BJ (cell line): ENCODE measurements around the gene CHPF2. TPM values are rescaled to one million over a fixed set of nuclear protein-coding genes. Genes with fewer than 3 reads are reported as not detected.
A peak's percentile ranks its signal among the peaks of the same experiment; 100 is the strongest.

Experiments
- CTCF ChIA-PET: fragments of 350-600 bp; formaldehyde crosslinking; extraction: SDS; loops from one replicate; lab custom pipeline; 2021; ENCODE audit warnings: antibody characterized with exemption, inconsistent platforms; lab: Yijun Ruan, JAX
- POLR2A ChIA-PET: fragments of 300-600 bp; sonication (Branson Sonifier 250); formaldehyde crosslinking; extraction: SDS; loops from one replicate; lab custom pipeline; 2021; ENCODE audit warnings: antibody characterized with exemption; lab: Charles Lee
- DNase-seq: peaks from one replicate; pipeline ENCODE4 v3.0.0-alpha.2; 2011; ENCODE audit warnings: low read depth
- H3K27me3 ChIP-seq: 2 replicates; pipeline ENCODE4 v1.6.0; 2011; ENCODE audit warnings: low read length; ENCODE audit not compliant: control insufficient read depth, insufficient read depth
- H3K36me3 ChIP-seq: 2 replicates; pipeline ENCODE4 v1.5.1; 2011; ENCODE audit warnings: low read length; ENCODE audit not compliant: control insufficient read depth, insufficient read depth
- H3K4me3 ChIP-seq: 2 replicates; pipeline ENCODE4 v1.5.1; 2011; ENCODE audit warnings: low read depth, mild to moderate bottlenecking, control low read depth, low read length
- polyA plus RNA-seq: library from polyadenylated mRNA; depleted of rRNA; stranded (reverse); fragments of >200 nt; gene quantifications from 2 replicates; pipeline ENCODE4 v1.2.3, GENCODE V29; 2011
- TF ChIP-seq, protein P1 (sequence below): IDR thresholded peaks from 2 replicates; pipeline ENCODE4 v1.5.1; 2011; ENCODE audit warnings: low read depth, mild to moderate bottlenecking, control low read depth, inconsistent platforms, low read length, moderate library complexity; ENCODE audit not compliant: insufficient read depth

CHPF2 gene
- polyA plus RNA-seq, 1 experiment, result 42.6 TPM

DNA sequence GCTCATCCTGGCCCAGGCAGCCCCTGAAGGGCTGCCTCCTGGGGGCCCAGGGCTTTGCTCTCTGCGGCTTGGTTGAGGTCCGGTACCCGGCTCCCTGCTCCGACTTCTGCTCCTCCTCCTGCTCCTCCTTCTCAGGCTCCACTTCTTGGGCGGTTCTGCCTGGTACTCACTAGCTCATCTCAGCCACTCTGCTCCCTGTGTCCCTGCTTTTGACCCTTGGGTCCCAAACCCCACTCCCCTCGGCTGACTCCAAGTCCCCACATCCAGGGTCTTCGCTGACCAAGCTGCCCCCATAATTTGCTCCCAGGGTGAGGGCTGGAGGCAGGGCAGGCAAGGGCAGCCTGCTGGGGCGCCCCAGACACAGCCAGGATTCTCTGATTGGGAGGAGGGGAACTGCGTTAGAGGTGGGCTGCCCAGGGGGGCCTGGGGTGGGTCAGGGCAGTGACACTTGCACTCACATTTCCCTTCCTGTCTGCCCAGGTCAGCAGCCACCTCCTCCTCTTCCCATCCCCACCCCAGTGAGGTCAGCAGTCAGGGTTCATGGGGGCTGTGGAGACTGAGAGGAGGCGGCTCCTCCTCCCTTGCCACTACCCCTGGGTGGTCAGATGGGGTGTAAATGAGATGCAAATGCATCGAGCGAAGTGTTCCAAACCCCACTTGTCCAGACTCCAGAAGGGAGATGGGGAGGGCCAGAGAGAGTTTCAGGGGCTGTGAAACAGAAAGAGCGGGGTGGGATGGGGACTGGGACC, 14.0 kb downstream of the CHPF2 start:
- TF ChIP-seq, protein P1, sequence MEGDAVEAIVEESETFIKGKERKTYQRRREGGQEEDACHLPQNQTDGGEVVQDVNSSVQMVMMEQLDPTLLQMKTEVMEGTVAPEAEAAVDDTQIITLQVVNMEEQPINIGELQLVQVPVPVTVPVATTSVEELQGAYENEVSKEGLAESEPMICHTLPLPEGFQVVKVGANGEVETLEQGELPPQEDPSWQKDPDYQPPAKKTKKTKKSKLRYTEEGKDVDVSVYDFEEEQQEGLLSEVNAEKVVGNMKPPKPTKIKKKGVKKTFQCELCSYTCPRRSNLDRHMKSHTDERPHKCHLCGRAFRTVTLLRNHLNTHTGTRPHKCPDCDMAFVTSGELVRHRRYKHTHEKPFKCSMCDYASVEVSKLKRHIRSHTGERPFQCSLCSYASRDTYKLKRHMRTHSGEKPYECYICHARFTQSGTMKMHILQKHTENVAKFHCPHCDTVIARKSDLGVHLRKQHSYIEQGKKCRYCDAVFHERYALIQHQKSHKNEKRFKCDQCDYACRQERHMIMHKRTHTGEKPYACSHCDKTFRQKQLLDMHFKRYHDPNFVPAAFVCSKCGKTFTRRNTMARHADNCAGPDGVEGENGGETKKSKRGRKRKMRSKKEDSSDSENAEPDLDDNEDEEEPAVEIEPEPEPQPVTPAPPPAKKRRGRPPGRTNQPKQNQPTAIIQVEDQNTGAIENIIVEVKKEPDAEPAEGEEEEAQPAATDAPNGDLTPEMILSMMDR, result no peak
- no peaks in the 10 kb centered on the region for H3K27me3 ChIP-seq
- DNase-seq, result no peak
- ChIA-PET POLR2A (no interaction called here), CTCF (interaction anchor here (0.8 to 3.2 kb wide), 8 partner anchors 9 to 122 kb away, joined by 3 to 15 read pairs (median 6); partner anchors contain the start of genes ABCF2 and CHPF2)
- H3K36me3 ChIP-seq, result peaks cover 5% of the 10 kb centered on the region
- H3K4me3 ChIP-seq, result no peak overlapping the region

- Histone ChIP-seq H3K4me3 (peak overlapping the region; percentile 80), H3K27me3 (no peaks in the 10 kb centered on the region), H3K36me3 (peaks cover 3% of the 10 kb centered on the region)
- TF ChIP-seq, protein P1, result no peak
- no peak for DNase-seq
- CTCF ChIA-PET, result interaction anchor here (0.9 to 3.2 kb wide), 6 partner anchors 10 to 123 kb away, joined by 4 to 15 read pairs (median 10); partner anchors contain the start of genes ABCF2 and CHPF2
- POLR2A ChIA-PET, result no interaction called here
Observed at GRCh38 chr7:151246851-151247580, 14.7 kb downstream of the CHPF2 start.

DNA sequence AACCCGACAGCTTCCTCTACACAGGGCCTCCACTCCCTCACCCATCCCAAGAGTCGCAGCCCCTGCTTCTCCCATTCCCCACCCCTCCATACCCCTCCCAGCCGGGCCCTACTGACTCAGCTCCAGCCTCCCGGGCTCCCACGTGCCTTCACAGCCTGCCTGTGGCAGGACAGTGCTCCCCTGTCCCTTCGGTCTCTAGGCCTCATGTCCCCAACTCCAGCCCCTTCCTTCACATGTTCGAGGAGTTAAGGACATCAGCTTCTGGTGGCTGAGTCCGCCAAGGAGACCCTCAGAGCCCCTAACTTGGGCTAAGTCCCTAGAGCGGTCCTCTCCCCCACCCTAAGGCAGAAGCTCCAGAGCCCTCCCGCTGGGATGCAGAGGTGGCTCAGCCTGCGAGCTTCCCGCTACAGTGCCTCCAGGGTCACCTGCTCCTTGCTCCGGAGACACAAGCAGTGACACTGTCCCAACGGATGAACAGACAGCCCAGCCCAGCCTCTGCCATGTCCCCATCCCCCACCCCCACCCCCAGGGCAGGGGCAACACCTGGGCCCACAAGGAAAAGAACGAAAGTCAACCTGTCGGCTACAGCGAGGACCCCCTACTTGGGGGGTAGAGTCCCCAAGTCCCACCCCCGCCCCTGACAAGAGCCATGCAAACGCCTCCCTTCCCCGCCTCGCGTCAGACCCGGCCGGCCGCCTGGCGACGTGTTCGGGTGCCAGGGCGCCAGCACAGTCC, 15.5 kb downstream of the CHPF2 start:
- POLR2A ChIA-PET, result no interaction called here
- no peak for DNase-seq
- TF ChIP-seq, protein P1, result no peak

DNA sequence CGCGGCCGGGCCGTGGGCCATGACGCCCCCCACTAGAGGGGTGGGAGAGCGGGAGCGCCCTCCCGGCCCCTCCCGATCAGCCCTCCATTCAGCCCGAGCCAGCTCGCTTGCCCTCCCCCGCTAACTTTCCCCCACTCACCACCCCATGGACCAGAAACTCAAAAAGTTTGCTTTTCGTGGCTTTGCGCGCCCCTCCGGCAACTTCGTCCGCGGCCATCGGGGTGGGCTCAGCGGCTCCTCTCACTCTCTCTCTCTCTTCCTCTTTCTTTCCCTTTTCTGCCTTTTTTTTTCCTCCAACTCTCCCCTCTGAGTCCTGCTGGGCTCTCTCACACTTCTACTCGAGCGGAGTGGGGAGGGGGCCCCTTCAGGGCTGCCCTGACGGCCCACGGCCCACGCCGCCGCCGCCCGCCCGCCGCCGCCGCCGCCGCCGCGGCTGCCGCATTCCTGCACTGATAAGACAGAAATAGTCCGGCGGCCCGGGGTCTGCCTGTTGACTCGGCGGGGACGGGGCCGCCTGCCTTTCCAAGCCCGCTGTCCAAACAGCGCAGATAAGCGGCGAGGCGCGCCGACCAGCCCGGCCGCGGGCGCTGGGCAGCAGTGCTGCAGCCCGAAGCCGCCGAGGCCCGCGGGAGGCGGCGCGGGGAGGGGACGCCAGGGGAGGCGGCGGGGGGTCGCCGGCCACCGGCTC, 16.2 kb downstream of the CHPF2 start, which contains the start of gene SMARCD3:
SMARCD3 (minus strand) TSS at position 349 of the 688 bp plus-strand sequence; CDS start at position 217, 132 bp downstream.
- no peak for DNase-seq
- ChIA-PET CTCF (interaction anchor here (1.1 to 3.2 kb wide), 4 partner anchors 12 to 56 kb away, joined by 5 to 15 read pairs (median 14); partner anchors contain the start of genes ABCF2 and CHPF2), POLR2A (no interaction called here)
- Histone ChIP-seq H3K27me3 (no peaks in the 10 kb centered on the region), H3K4me3 (peak within 1 kb of the TSS; percentile 80), H3K36me3 (no peaks in the 10 kb centered on the region)
- TF ChIP-seq, protein P1, result no peak

More for the DNA sequence above, 15.5 kb downstream of the CHPF2 start:
- peak overlapping the region; percentile 80 for H3K4me3 ChIP-seq
- no peaks in the 10 kb centered on the region for H3K27me3 ChIP-seq
- CTCF ChIA-PET, result interaction anchor here (0.9 to 3.2 kb wide), 6 partner anchors 11 to 124 kb away, joined by 4 to 15 read pairs (median 10); partner anchors contain the start of genes ABCF2 and CHPF2
- no peaks in the 10 kb centered on the region for H3K36me3 ChIP-seq
